Measurements from ENCODE around the gene GALNT17.

DNA sequence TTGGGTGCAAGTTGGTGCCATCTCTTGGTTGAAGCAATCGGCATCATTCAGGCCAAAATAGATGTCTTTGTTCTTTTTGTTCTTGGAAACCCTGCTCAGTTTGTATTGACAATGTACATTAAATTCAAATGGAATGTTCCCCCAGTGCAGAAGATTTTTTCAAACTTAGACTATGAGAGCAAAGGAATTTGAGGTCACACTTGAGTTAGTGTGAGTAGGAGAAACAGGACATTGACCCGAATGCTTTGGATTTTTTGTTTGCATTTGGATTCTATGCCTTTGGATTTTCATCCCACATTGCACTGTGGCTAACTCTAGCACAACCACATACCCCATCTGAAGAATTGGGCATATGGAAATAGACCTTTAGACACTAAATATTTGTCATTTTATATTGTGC, 480.0 kb downstream of the GALNT17 start:
- TF ChIP-seq CTCF (IDR thresholded peaks at IDR 0.05; ENCODE audit: poor library complexity, severe bottlenecking) (no peak), TAF1 (IDR thresholded peaks at IDR 0.05; ENCODE audit: low read depth) (no peak), REST (IDR thresholded peaks at IDR 0.05; ENCODE audit: borderline replicate concordance) (no peak), EZH2 (IDR thresholded peaks at IDR 0.05; ENCODE audit: borderline replicate concordance, insufficient read depth, low read length, poor library complexity, severe bottlenecking) (no peak), MXI1 (conservative IDR thresholded peaks at IDR 0.05; ENCODE audit: poor library complexity, severe bottlenecking) (no peak), POLR2AphosphoS5 (IDR thresholded peaks at IDR 0.05) (no peak), SMC3 (conservative IDR thresholded peaks at IDR 0.05; ENCODE audit: poor library complexity) (no peak), RAD21 (conservative IDR thresholded peaks at IDR 0.05) (no peak), EP300 (conservative IDR thresholded peaks at IDR 0.05; ENCODE audit: poor library complexity, severe bottlenecking) (no peak)

All from neural cell (in vitro differentiated cells).